ENCODE measurements around the gene FAN1.
A peak's percentile ranks its signal among the peaks of the same experiment; 100 is the strongest.

The FAN1 gene

DNA sequence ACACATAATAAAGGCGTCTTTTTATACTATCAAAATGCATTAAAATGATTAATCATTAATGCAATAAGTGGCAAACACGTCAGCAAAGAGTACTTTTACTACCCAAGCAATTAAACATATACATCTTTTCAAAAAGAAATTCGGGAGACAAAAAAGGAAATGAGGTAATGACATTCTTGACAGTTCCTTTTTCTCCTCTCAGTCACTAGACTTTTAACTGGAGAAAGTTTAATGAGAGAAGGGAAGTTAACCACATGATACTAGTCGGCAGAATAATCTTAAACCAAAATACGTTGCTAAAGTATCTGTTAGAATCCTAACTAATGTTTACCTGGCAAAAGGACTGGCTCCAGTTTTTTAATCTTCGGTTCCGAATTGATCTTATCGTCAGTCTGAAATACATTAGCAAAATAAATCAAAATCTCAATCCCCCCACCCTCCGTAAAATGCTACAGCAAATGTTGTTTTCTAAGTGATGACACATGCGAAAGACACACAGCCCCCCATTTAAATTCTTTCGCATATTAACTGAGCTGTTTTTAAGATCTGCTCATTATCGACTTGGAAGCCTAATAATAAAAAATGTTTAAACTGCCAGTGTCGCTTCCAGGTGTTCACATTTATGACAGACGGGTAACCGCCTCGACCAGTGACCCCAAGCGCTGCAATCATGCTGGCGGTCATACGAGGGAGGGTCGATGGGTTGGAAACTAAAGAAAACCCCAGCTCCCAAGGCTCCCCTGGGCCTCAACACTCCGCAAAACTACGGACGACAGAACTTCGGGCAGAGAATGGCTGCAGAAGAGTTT lies 86.9 kb downstream of the FAN1 start:
- H3K27ac ChIP-seq, result peak overlapping the region; percentile 69
- no peak for TF ChIP-seq ZFX (IDR thresholded peaks at IDR 0.05; ENCODE audit: borderline replicate concordance)
- TF ChIP-seq, protein P1, sequence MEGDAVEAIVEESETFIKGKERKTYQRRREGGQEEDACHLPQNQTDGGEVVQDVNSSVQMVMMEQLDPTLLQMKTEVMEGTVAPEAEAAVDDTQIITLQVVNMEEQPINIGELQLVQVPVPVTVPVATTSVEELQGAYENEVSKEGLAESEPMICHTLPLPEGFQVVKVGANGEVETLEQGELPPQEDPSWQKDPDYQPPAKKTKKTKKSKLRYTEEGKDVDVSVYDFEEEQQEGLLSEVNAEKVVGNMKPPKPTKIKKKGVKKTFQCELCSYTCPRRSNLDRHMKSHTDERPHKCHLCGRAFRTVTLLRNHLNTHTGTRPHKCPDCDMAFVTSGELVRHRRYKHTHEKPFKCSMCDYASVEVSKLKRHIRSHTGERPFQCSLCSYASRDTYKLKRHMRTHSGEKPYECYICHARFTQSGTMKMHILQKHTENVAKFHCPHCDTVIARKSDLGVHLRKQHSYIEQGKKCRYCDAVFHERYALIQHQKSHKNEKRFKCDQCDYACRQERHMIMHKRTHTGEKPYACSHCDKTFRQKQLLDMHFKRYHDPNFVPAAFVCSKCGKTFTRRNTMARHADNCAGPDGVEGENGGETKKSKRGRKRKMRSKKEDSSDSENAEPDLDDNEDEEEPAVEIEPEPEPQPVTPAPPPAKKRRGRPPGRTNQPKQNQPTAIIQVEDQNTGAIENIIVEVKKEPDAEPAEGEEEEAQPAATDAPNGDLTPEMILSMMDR (IDR thresholded peaks at IDR 0.05), result no peak

DNA sequence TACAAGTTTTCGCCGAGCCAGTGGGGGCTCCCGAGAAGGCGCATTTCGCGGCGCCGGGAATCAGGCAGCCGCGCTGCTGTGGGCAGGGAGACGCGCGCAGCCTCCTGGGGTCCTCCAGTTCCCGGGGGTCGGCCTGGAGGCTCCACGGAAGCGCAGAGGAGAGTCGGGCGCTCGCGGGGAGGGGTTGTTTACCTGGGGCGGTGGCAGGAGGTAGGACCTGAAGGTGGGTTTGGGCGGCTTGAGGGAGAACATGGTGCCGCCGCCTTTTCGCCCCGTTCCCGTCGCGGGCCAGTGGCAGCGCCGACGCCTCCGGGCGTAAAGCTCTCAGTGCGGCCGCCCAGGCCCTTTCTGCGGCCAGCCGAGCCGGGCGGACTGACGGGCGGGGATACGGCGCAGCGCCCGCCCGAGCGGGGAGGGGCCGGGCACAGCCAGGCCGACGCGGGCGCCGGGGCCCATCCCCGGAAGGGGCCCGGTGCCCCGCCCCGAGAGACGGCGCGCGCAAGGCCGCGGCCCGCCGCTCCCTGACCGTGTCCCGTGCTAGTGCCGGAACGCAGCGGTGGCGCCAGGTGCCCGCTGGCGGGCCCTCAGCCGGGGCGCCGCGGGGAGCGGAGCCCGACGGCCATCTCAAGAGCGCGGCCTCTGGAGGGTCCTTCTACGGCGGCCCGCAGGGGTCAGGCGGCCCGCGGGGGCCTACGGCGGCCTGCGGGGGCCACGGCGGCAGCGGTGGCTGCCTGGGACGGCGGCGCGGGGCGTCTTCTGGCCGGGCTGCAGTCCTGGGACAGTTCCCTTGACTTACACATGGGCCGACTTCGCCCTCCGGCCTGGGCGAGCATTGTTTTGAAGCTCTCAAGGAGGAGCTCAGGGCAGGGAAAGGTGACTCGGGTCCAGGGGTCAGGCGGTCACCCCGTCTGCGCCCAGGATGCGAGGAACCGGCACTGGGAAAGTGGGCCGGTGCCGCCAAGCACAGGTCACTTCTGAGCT lies 87.8 kb downstream of the FAN1 start, which contains the start of gene MTMR10:
Gene MTMR10 (minus strand): TSS at position 374 of the 981 bp plus-strand sequence. CDS start 122 bp downstream, at position 252.
- peak within 1 kb of the TSS; percentile 69 for H3K27ac ChIP-seq
- no peak for TF ChIP-seq ZFX (IDR thresholded peaks at IDR 0.05; ENCODE audit: borderline replicate concordance)
- TF ChIP-seq, protein P1 (IDR thresholded peaks at IDR 0.05), result no peak

DNA sequence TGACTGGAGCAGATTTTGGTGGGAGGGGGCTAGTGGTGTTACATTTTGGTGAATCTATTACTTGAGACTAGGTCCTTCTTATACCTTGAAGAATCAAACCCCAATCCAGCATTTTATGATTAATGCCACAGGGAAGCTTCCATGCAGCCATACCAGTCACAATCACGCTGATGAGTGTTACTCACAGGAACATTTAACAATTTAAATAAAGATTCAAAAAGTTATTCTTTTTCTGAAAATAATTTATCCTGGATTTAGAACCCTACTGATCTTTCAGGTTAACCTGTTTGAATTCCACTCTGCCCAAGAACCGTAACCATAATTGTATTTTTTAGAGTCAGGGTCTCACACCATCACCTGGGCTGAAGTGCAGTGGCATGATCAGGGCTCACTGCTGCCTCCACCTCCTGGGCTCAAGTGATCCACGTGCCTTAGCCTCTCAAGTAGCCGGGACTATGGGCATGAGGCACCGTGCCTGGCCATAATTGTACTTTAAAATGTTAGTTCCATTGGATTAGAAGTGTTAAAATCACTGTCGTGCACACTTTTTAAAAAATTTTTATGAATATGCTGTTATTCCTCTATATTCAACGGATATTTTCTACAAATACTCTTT lies 88.6 kb downstream of the FAN1 start:
- TF ChIP-seq, protein P1 (IDR thresholded peaks at IDR 0.05), result no peak
- no peak for TF ChIP-seq ZFX (IDR thresholded peaks at IDR 0.05; ENCODE audit: borderline replicate concordance)
- peak overlapping the region; percentile 69 for H3K27ac ChIP-seq

Measured in 22Rv1 (cell line).